Brain pericyte (primary cell): Measurements from ENCODE around the gene AFAP1.

Source experiments
- DNase-seq: peaks from one replicate; pipeline ENCODE4 v3.0.0-alpha.2; 2012; ENCODE audit warnings: low read depth, low spot score

The AFAP1 gene

DNA sequence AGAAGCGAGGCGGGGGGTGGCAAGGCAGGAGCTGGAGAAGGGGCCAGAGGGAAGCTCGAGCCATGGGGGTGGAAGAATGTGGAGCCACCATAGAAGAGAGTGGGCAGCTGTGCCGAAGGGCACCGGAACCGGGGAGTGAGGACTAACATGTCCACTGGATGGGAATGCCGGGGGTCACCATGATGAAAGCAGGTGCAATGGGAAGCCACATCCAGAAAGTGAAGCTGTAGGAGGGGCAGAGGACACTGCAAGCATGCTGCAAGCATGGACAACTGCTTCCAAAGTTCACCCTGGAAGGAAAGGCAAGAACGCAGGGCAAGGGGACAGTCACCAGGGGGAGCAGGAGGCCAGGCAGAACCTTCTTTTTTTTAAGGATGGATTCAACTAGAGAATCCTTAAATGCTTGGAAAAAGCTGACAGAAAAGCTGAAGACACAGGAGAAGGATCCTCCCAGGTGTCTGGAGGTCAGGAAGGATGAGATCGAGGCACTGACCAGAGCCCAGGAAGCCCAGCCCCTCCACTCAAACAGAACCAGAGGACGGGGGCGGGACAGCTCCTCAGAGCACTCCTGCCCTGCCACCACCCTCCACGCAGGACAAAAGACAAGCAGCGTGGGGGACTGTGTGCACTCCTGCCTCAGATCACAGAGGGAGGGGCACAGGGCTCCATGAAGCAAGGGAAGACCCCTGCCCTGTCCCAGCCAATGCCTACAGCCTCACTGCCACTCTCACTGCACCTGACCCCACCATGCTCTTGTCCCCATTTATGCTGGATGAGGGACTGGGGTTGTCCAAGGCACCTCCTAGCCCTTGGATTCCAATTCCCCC lies 169.2 kb downstream of the AFAP1 start:
- no peak for DNase-seq

DNA sequence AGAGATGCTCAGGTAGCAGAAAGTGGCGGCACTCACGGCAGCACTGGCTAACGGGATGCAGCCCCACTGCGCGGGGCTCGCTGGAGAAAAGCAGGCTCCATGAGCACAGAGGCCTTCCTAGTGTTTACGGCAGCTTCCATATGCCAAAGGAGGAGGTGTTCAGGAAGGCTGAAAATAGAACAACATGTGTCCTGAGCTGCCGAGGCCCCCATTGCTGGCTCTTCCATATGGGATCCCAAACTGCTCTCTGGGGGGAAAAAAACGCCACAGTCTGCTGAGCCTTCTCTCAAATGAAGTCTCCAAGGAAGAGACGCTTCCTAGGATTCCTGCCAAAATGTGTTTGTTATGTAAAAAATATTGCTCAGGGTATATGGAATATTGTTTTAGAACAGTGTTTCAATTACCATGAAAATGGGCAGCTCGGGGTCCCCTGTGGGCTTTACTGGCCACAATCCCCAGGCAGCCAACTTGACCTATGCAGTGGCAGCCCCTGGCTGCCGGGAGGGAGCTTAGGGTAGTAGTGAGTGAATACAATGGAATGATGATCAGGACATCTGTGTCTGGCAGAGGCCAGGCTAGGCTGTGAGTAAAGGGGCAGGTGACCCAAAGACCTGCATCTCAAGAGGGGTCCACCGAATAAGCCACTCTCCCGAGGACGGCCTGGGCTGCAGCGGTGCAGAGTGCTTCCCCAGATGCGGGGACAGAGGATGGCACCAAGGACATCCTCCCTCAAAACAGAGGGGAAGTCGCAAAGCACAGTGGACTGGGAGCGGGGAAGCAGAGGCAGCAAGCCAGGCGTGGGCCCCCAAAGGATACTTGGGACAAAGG lies 170.1 kb downstream of the AFAP1 start:
- no peak for DNase-seq

DNA sequence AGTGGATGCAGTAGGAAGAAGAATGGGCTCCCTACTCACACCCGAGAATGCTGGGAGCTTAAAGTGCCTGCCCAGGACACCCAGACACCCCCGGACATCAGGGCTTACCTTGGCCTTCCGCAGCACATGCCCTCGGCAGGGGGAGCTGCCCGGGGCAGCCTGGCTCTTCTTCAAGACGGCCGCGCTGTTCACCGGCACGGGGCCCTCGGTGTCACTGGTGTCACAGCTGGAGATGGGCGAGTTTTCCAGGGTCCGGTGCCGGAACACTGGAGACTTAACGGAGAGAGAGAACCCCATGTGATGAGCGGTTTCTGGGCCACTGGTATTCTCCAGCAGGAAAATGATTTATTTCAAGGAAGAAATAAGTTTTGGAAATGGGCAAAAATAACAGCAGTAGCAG lies 170.9 kb downstream of the AFAP1 start:
- DNase-seq = no peak

DNA sequence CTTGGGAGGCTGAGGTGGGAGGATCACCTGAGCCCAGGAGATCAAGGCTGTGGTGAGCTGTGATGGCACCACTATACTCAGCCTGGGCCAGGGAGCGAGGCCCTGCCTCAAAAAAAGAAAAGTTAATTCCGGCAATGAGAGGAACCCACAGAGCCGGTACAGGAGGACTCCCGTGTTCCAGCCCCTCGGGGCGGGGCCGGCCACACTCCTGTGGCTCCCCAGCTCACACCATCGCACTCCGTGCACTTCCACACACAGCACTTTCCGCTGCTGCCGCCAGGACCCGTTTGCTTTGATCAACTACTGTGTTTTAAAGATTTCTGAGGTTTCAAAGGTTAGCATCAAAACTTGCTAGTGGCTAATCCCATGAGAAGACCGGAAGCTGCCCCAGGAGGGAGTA lies 171.7 kb downstream of the AFAP1 start:
- DNase-seq = no peak

DNA sequence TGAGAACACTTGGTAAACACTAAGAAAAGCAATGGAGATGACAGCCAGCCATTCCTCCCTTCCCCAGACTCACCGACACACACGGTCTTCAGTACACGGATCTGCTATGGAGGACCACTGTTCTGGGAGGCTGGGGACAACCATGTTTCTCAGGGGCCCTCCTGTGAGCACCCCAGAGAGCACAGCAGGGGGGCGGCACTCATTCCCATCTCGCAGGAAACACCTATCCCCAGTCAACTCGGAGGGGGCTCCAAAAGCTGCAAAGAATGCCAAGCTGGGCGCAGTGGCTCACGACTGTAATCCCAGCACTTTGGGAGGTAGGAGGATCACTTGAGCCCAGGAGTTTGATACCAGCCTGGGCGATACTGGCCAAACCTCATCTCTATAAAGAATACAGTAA lies 172.1 kb downstream of the AFAP1 start:
- DNase-seq = no peak

DNA sequence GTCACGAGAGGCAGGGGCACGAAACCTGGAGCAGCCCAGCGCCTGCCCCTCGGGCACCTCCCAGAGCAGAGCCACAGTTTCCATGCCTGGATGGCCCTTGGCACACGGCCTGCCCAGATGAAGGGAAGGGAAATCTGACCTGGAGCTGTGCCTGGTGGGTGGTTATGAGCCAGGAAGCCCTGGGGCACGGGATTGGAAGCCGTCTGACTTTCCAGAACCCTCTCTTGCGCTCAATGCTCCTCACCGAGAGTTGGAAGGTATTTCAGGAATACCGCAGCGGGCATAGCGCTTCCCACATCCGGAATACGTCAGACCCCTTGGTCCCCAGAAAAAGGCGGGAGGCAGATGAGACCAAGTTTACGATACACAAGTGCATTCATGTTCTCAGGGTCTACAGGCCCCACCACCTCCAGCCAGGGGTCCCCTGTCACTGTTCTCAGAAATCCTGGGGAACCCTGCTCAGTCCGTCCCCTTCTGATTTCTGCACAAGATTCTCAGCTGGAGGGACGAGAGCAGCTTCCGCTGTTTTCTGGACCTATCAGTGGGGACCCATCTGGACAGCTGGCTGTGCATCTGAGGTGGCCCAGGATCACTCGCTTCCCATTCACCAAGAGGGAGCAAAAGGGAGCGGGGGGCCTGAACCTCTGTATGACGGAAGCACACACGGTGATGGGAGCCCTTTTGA lies 172.9 kb downstream of the AFAP1 start:
- no peak for DNase-seq

DNA sequence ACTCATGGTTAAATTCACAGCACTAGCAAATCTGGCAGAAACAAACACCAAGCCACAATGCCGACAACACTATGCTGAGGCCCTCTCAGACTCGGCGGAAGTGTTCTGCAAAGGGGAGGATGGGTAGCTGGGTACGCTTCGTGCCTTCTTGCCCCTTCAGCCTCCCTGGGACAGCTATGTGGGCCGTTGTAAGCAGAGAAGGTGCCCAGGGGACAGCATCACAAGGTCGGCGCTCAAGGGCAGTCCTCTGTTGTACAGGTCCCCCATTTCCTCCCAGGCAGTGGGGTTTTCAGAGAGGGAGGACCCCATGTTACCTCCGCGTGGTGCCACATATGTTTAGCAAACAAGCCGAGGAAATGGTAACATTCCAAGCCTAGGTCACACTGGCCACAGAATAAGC lies 173.6 kb downstream of the AFAP1 start:
- no peak for DNase-seq

DNA sequence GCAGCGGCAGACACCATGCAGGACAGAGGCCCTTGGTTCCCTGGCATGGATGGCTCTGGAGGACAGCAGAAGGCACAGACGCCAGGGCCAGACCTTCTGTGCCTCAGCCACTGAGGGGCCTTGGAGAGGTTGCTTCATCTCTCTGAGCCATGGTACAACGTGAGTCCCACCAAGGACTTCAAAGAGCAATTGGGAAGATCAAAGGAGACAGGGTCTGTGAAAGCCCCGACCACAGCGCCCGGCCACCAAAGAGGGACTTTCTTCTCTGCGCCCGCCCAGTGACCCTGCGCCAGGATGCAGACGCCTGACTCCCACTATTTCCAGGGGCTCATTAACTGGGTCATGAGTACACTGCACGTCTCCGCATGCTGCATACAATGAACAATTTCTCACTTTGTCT lies 174.0 kb downstream of the AFAP1 start:
- DNase-seq = no peak

DNA sequence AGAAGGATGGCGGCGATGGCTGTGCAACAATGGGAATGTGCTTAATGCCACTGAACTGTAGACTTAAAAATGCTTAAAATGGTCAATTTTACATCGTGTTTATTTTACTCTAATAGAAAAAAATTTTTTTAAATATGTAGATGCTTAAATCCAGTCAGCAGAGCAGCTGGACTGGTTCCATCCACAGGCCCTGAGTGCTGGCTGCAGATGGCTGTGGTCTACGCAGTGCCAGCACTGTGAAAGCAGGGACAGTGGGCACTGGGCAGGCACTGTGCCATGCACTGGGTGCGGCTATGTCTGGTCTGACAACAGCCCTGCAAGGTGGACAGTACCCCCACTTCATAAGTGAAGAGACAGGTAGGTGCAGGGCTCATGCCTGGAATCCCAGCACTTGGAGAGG lies 175.2 kb downstream of the AFAP1 start:
- no peak for DNase-seq

DNA sequence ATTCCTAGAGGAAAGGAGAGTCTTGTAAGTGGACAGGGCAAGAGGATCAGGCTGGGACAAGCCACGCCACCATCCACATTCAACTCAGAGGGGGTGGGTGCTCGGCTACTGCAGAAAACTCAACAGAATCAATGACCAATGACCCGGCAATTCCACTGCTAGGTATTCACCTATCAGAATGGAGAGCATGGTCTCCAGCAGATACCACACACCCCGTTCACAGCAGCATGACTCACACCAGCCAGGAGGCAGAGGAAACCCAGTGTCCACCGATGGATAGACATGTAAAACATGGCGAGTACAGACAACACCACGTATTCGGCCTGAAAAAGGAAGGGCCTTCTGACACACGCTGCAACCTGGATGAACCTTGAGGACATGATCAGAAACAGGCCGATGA lies 175.9 kb downstream of the AFAP1 start:
- DNase-seq = no peak

DNA sequence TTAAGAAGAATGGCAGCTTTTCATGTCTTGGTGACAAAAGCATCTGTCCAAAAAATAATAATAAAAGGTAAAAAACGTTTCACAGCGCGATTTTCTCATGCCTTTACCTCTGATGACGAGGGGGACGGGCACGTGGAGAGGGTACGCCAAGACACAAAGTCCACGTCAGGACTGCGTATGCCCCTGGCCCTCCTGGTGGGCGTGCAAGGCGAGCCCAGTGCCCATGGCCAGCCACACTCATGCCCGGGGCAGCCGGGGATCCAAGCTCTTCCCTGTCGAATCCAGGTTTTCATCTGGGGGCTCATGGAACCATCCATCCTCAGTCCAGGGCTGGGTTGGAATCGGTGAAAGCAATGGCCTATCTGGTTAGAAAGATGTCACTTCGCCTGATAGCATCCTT lies 176.6 kb downstream of the AFAP1 start:
- DNase-seq = no peak

DNA sequence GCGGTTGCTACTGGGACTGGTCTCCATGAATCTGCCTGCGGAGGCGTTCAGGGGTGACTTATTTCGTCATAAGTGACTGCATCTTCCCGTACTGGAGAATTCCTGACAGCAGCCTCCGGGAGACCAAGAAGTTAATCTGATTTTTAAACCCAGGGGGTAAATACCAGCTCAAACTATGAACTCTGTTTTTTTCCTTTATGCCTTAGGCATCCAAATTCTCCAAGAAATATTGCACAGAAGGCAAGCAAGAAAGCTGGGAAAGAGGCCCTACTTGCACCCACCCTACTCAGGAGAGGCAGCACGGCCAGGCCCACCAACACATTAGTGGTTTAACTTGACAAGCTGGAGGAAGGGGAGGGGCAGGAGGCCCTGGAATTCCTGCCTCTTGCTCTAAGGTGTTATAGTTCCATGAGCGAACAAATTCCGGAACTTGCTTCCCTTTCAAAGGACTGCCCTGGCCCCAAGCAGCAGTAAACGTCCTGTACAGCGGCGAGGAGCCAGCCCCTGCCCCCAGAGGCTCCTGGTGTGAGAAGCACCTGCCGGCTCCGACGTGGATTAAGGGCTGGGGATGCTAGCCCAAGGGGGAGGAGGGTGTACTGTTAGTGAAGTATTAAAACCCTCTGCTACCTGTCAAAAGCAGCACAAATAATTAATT lies 177.2 kb downstream of the AFAP1 start:
- no peak for DNase-seq

DNA sequence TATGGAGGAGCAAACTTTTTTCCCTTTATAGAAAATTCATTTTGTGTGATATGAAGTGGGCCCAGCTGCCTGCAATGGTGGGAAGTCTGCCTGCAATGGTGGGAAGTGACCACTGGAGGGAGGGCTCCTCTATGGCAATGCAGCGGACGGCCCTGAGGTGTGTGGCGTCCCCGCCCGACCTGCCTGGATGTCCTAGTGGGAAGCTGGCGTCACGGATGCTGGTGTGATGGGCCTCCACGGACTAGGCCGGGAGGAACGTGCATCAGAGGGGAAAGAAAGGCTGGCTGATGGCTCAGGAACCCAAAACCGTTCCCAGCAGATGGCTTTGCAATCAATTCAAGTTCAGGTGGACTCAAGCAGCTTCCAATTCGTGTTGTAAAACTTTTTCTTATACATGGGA lies 177.9 kb downstream of the AFAP1 start:
- DNase-seq = peak; percentile 32

DNA sequence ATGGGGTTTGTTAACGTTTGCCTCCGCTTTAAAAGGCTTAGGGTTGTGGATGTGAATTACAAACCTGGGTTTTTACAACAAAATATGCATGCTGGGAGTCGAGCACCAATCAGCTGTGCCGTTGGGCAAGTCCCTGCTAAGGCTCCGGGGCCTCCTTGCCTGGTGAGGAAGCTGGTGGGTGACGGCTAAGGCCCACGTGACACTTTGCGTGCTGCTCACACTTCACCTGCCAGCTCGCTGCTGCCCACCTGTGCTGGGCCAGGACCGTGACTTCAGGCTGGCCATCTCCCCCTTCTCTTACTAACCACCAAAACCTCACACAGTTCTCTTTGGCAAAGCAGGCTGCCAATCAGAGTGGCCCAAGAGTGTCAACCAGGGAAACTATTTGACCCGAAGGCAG lies 178.3 kb downstream of the AFAP1 start:
- no peak for DNase-seq

DNA sequence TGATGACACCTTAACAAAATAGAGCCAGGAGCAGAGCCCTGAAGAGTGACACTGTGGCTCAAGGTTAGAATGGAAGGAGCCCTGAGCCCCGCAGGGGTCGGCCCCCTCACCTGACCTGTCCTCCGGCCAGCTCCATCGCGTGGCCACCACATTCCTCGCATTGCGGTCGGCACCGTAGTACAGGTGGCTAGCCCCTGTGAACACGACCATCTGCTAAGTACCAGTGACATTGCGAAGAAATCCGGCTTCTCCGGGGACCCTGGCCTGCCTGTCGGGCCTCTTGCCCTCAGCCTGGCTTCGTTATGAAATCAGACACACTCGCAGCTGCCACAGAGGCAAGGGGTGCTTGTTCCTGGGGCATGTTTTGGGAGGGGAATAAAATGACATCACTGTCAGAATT lies 179.0 kb downstream of the AFAP1 start:
- no peak for DNase-seq

DNA sequence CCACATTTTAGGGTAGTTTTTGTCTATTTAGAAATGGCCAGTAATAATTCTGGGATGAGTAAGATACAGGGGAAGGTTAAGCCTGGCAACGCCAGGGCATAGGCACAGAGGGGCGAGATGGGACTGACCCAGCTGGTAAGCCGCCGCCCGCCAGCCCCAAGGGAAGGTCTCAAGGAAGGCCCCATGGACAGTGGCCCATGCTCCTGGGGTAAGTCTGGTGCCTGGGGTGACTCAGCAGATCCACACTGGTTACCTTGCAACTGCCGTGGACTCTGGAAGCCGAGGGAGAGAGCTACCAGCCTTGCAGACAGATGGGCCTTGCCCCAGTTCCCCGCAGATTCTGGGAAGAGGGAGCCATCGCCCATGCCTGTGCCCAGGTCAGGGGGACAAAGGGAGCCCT lies 179.4 kb downstream of the AFAP1 start:
- DNase-seq = no peak

DNA sequence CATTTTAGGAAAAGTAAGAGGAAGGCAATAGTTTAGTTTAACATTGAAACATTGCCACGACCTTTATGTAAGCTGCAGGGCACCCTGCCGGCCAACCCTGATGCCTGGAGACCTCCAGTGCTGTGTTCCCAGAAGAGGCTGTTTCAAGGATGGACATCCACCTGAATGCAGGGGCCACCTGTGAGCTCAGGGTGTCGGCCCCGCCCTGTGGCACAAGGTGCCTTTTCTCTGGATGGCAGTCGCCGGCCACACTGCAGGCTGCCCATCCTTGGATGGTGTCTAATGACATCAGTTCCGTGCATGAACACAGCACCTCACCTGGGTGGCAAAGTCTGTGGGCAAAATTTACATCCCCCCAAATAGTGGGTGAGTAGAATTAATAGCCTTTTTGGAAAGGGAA lies 180.0 kb downstream of the AFAP1 start:
- no peak for DNase-seq

DNA sequence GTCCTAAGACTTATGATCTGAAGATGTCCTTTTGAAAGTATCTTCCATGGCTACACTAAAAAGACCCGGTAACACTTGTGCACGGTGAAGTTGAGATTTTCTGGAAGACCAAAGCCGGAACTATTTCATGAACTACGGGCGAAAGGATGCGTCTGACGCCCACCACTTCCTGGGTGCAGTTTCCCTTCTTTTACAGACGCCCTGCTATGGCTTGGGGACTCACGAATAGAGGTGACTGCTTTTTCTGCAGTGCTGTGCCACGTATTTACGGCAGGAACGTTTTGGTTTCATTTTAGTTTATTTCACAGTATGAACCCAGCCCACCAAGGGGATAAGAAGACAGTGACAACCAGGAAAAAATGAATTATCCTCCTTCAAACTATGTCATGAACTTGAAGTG lies 180.4 kb downstream of the AFAP1 start:
- DNase-seq = no peak

DNA sequence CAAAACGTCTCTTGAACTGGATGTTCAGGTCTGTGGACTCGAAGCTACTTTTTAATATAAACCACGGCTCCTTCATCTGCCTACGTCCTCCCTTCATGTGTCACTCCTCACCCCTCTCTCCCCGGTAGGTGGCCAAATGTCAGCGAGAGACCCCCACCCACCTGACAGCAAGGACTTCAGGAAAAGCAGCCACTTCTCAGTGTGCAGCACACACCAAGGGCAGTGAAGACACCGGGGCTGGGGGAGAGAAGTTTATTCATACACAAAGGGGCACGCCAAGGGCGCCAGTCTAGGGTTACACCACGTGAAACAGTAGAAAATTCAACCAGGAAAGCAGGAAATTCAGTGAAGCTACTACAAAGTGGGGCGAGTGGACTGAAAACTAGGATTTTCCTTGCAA lies 181.2 kb downstream of the AFAP1 start:
- no peak for DNase-seq

DNA sequence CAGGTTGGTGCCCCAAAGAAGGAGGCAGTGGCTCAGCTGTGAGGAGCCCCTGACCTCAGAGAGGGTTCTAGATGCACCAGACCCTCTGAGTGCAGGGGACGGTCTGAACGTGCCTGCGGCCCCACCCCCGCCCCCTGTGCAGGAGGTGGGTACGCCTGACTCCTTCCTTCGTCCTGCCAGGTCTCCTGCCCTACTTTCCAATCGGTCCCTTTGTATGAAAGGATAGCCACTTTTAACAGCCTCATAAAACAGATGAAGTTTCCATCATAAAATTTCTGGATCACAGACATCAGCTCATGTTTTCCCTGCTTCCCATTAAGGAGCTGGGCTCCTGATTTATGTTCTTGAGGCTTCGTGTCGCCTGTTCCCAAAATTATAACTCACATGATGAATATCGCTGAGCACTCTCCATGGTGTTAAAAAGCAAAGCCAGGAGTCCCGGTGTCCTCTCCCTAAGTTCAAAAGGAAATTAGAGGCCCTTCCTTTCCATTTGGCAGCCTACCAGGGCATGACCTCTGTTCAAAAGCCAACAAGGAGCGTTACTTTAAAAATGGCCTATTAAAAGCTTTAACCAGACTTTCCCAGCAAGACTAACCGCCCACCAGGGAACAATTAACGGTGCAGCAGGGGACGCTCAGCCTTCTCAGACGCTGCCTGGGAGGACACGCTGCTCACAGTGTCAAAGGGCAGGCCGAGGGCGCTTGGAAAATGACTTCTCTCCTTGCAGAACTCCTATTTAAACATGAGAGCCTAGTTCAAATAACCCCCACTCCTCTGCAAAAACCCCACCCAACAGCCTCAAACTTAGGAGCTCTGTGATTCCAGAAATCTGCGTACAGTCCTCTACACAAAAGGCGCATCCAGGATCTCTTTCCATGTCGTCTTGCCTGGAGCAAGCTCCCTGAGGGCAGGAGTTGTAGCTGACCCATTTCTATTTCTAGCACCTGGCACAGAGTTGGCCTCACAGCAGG lies 181.9 kb downstream of the AFAP1 start:
- DNase-seq = no peak
